Retinal pigment epithelial cell (primary cell): Measurements from ENCODE around the gene AIF1.
A peak's percentile ranks its signal among the peaks of the same experiment; 100 is the strongest.

Experiments used
- DNase-seq: peaks from one replicate; pipeline ENCODE4 v3.0.0-alpha.2; 2010; ENCODE audit warnings: low read depth
- H3K4me3 ChIP-seq: 2 replicates; pipeline ENCODE4 v1.5.1; 2011; ENCODE audit warnings: mild to moderate bottlenecking, low read length, control low read depth, moderate library complexity
- TF ChIP-seq, protein P1 (sequence below): conservative IDR thresholded peaks from 2 replicates; pipeline ENCODE4 v1.5.1; 2011; ENCODE audit warnings: low read depth, low read length, control low read depth, inconsistent platforms

Gene AIF1

DNA sequence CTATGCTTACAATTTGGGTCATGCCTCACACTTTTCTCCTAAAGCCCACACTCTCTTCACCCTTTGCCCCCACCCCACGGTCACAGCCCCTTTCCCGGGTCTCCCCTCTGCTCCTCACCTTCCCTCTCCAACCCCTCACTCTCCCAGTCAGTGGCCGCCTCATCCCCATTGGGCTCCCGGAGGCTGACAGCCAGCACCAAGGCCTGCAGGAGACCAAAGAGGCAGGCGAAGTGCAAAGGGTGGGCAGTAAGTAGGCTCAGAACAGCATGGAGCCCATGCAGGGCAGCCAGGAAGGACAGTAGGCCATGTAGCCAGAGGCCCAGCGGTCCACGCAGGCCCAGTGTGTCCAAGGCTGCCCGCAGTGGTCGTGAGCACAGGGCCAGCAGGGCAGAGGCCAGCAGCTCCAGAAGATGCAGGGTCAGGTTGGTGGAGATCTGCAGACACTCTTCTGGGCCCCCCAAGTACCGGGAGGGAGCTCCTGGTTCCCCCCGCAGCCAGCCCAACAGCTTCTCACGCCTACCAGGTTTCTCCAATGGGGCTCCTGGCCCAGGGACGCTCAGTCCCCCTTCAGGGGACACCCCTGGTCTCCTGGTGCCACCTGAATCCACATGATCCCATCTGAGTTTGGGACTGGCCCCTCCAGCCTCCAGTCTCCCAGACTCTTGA lies 44.1 kb downstream of the AIF1 start:
- TF ChIP-seq, protein P1, sequence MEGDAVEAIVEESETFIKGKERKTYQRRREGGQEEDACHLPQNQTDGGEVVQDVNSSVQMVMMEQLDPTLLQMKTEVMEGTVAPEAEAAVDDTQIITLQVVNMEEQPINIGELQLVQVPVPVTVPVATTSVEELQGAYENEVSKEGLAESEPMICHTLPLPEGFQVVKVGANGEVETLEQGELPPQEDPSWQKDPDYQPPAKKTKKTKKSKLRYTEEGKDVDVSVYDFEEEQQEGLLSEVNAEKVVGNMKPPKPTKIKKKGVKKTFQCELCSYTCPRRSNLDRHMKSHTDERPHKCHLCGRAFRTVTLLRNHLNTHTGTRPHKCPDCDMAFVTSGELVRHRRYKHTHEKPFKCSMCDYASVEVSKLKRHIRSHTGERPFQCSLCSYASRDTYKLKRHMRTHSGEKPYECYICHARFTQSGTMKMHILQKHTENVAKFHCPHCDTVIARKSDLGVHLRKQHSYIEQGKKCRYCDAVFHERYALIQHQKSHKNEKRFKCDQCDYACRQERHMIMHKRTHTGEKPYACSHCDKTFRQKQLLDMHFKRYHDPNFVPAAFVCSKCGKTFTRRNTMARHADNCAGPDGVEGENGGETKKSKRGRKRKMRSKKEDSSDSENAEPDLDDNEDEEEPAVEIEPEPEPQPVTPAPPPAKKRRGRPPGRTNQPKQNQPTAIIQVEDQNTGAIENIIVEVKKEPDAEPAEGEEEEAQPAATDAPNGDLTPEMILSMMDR = no peak
- peak overlapping the region; percentile 91 for H3K4me3 ChIP-seq
- DNase-seq = no peak

DNA sequence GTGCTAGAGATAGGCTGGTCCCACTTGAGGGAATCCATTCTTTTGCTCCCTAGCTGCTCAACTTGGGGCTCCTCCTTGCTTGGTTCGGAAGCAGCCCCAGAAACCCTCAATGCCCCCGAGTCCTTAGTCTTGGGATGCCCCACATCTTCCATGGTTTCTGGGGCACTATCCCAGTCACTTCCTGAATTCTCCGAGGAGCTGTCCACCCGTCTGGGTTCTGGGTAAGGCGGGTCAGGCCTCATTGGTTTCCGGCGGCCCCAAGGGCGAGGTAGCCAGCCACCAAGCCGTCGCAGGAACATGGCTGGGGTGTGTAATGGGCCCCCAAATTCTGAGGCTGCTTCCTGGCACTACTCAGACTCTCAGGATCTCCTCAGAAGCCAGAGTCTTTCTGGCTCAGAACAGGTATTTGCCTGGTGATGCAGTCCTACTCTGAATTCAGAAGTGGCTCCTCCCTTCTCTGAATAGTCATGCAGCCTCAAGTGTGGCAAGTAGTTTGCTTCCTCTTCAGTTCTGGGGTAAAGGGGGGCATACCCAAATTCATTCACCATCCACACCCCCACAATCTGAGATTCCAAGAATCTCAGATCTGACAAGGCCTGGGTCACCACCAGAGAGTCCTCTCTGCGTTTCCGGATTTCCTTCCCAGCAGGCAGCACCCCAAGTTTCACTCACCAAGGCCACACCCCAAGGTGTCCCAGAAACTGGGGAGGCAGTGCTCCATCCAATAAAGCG lies 44.8 kb downstream of the AIF1 start:
- TF ChIP-seq, protein P1 = no peak
- peak overlapping the region; percentile 91 for H3K4me3 ChIP-seq
- DNase-seq = no peak

DNA sequence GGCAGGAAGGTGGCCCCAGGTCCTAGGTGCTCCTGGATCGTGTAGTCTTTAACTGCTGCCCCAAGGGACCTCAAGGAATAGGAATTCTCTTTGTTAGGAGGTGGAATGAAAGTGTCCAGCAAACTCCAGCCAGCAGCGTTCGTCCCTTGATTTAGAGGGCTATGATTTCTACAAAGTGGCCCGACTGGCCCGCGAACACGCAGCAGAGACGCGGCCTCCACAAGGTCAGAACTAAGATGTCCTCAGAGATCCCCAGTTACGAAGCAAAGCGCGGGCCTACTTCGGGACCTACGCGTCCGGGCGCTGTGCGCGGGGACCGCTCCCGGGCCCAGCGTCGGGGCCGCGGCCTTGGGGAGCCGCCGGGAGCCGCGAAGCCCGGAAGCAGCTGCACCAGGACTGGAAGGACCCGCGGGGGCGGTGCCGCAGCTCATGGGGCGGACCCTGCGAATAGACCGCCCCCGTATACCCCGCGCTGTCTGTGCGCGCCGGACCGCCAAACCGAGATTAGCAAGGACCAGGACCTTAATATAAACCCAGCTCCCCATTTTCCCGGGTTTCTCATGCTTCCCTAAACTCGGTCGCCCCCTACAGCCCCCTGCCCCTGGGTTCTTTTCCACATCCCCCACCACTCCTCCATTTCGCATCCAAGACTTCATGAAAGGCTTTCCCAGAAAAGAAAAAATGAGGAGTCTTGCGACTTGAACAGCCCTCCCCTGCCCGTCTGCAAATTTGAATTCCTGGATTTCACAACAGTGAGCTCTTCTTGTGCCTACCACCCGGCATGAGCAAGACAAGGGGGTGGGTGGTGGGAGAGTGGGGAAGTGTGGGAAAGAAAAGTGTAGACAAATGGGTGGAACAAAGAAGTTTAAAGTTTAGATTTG lies 45.6 kb downstream of the AIF1 start, which contains the start of gene C6orf47:
TSS of gene C6orf47 (minus strand) at position 398 of the 881 bp plus-strand sequence. CDS start 831 bp downstream, outside the sequence.
- peak within 1 kb of the TSS; percentile 91 for H3K4me3 ChIP-seq
- TF ChIP-seq, protein P1 = no peak
- DNase-seq = no peak

DNA sequence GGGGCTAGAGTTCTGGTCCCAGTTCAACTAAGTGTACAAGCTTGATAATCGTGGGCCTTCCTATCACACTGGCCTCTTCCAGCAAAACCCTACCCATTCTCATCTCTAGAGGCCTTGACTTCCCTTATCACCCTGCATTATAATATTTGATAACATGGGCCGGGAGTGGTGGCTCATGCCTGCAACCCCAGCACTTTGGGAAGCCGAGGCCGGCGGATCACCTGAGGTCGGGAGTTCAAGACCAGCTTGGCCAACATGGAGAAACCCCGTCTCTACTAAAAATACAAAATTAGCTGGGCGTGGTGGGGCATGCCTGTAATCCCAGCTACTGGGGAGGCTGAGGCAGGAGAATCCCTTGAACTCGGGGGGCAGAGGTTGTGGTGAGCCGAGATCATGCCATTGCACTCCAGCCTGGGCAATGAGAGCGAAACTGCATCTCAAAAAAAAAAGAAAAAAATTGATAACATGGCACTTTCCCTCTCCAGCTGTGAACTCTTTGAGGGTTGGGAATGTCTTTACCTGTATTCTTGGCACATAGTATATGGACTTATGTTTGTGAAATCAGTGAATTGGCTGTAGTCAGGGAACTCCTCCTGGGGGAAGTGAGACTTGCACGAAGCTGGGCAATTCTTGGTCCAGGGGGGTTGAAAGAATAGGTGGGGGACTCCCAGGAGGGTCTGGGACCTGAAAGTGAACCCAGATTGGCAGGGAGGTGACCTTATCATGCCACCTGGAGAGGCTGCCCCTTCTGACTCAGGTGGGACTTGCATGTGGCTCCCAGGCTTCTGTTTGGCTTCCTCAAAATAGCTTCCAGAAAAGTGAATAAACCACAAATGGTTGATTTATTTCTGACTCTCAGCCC lies 46.5 kb downstream of the AIF1 start:
- no peak for DNase-seq
- TF ChIP-seq, protein P1 = no peak
- peak overlapping the region; percentile 91 for H3K4me3 ChIP-seq

DNA sequence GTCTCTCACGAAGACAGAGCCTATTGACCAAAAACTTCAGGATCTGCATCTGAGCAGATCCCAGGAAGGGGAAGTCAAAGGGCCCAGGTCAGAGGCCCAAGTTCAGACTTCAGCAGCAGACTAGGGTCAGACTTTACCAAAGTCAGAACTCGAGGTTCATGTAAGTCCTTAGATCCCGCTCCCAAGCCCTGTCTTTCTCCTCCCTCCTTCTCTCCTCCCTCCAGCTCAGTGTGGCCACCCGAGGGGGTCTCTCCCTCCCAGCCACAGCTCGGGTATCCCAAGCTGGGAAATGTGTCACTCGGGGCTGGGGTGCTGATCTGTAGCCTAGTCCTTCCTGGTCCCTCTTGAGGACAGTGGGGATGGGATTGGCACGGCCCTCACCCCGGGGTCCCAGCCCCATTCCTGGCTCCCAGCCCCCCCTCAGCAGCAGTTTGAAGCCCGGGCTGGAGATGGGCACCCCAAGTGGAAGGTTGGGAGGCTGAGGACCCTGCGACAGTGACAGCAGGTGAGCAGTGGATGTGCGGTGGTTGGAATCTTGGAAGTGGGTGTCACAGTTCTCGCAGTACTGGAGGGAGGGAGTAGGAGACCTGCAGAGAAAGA lies 47.2 kb downstream of the AIF1 start:
- DNase-seq = no peak
- no peak overlapping the region for H3K4me3 ChIP-seq
- TF ChIP-seq, protein P1 = no peak
